Parathyroid adenoma (tissue), 2 donors: Measurements from ENCODE around the gene C3orf18.
A peak's percentile ranks its signal among the peaks of the same experiment; 100 is the strongest.

Source experiments
- H2AFZ ChIP-seq: fragments of 300-600 bp; sonication (generic); one replicate; pipeline ENCODE4 v1.7.0; 2017; ENCODE audit warnings: antibody characterized with exemption, mild to moderate bottlenecking
- H3K27ac ChIP-seq: fragments of 300-600 bp; sonication (generic); one replicate; pipeline ENCODE4 v1.7.0; 2017
- H3K27me3 ChIP-seq: fragments of 300-600 bp; sonication (generic); one replicate; pipeline ENCODE4 v1.7.0; 2017; ENCODE audit warnings: low read length; ENCODE audit not compliant: control insufficient read depth, insufficient read depth
- H3K36me3 ChIP-seq: fragments of 300-600 bp; sonication (generic); one replicate; pipeline ENCODE4 v1.7.0; 2017; ENCODE audit warnings: low read length; ENCODE audit not compliant: control insufficient read depth, insufficient read depth
- H3K4me1 ChIP-seq: fragments of 300-600 bp; sonication (generic); one replicate; pipeline ENCODE4 v1.7.0; 2017; ENCODE audit warnings: control low read depth
- H3K4me2 ChIP-seq: fragments of 300-600 bp; sonication (generic); one replicate; pipeline ENCODE4 v1.7.0; 2017; ENCODE audit warnings: low read length
- H3K4me3 ChIP-seq: fragments of 300-600 bp; sonication (generic); one replicate; pipeline ENCODE4 v1.7.0; 2017; ENCODE audit warnings: low read depth, low read length
- H3K79me2 ChIP-seq: fragments of 300-600 bp; sonication (generic); one replicate; pipeline ENCODE4 v1.7.0; 2017; ENCODE audit warnings: control low read depth
- H3K9ac ChIP-seq: fragments of 300-600 bp; sonication (generic); one replicate; pipeline ENCODE4 v1.7.0; 2017; ENCODE audit warnings: mild to moderate bottlenecking
- H3K9me3 ChIP-seq: fragments of 300-600 bp; sonication (generic); one replicate; pipeline ENCODE4 v1.7.0; 2017; ENCODE audit warnings: low read length; ENCODE audit not compliant: control insufficient read depth
- TF ChIP-seq, protein P1 (sequence below): fragments of 300-600 bp; sonication (generic); IDR thresholded peaks from one replicate; pipeline ENCODE4 v1.7.0; 2017; ENCODE audit warnings: antibody characterized with exemption, mild to moderate bottlenecking
- donor health status: primary hyperparathyroidism.

The C3orf18 gene

DNA sequence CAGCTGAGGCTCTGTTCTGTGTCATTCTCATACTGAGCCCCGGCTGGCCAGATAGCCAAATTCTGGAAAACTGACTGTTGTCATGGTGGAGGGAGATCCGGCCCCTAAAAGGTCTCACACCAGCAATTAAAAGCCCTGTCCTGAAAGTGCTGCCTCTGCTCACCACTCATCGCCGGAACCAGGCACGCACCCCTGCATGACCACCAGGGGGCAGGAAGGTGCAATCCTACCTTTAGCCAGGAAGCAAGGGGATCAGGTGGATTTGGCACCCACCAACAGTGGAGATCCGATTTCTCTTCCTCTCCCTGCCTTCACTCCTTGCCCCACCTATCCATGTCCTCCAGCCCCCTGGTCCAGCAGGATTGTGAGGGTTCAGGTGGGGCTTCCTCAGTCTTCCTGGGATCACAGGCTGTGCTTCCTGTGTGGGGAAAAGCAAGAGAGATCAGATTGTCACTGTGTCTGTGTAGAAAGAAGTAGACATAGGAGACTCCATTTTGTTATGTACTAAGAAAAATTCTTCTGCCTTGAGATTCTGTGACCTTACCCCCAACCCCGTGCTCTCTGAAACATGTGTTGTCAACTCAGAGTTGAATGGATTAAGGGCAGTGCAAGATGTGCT, 48.0 kb downstream of the C3orf18 start:
- Histone ChIP-seq H3K27ac (no peak overlapping the region), H3K4me3 (no peak overlapping the region), H3K27me3 (no peaks in the 10 kb centered on the region), H3K4me1 (no peaks in the 10 kb centered on the region), H3K36me3 (no peaks in the 10 kb centered on the region), H3K9ac (no peak overlapping the region), H3K9me3 (no peaks in the 10 kb centered on the region), H3K4me2 (no peak overlapping the region), H2AFZ (no peak overlapping the region), H3K79me2 (no peaks in the 10 kb centered on the region)
- TF ChIP-seq, protein P1, sequence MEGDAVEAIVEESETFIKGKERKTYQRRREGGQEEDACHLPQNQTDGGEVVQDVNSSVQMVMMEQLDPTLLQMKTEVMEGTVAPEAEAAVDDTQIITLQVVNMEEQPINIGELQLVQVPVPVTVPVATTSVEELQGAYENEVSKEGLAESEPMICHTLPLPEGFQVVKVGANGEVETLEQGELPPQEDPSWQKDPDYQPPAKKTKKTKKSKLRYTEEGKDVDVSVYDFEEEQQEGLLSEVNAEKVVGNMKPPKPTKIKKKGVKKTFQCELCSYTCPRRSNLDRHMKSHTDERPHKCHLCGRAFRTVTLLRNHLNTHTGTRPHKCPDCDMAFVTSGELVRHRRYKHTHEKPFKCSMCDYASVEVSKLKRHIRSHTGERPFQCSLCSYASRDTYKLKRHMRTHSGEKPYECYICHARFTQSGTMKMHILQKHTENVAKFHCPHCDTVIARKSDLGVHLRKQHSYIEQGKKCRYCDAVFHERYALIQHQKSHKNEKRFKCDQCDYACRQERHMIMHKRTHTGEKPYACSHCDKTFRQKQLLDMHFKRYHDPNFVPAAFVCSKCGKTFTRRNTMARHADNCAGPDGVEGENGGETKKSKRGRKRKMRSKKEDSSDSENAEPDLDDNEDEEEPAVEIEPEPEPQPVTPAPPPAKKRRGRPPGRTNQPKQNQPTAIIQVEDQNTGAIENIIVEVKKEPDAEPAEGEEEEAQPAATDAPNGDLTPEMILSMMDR: peak; percentile 95

DNA sequence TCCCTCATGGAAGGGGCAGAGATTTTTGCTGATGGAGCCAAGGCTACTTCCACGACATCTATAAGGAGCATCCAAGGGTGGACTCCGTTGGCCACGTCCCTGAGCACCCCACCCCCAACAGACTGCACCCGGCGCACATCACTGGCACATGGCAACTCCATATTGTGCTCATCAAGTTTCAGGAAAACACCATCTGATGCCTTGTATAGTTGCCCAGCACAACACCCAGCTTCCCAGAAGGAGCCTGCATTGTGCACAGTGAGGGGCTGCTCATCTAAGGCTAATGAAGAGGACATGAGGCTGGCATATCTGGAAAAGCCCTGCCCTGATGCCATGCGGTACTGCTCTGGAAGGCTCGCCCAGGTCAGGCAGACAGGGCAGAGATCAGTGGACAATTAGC, 49.1 kb downstream of the C3orf18 start:
- Histone ChIP-seq H3K9ac (no peak overlapping the region), H3K27ac (no peak overlapping the region), H3K79me2 (no peaks in the 10 kb centered on the region), H3K27me3 (no peaks in the 10 kb centered on the region), H2AFZ (no peak overlapping the region), H3K4me3 (no peak overlapping the region), H3K36me3 (no peaks in the 10 kb centered on the region), H3K9me3 (no peaks in the 10 kb centered on the region), H3K4me1 (no peaks in the 10 kb centered on the region), H3K4me2 (no peak overlapping the region)
- TF ChIP-seq, protein P1: no peak

DNA sequence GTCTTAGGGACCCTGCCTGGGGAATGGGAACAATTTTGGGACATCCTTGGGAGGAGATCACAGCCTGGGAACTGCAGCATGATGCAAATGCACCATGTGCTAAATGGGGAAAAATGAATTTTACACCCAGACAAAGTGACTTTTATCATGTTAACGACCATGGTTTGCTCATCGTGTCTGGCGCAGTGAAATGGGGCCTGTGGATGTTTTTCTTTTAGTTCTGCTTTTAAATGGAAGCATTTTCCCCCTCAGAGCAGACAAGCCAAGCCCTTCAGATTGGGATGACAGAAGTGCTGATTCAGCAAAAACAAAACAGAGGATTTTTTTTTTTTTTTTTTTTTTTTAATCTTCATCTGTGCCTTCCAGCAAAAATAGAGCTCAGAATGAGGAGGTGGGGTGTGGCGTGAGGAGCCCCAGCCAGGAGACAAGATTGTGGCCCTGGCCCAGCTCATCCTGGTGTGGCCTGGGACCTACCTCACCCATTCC, 49.8 kb downstream of the C3orf18 start:
- Histone ChIP-seq H3K9ac (no peak overlapping the region), H3K27me3 (no peaks in the 10 kb centered on the region), H3K27ac (no peak overlapping the region), H3K4me3 (no peak overlapping the region), H2AFZ (no peak overlapping the region), H3K4me1 (no peaks in the 10 kb centered on the region), H3K79me2 (no peaks in the 10 kb centered on the region), H3K9me3 (no peaks in the 10 kb centered on the region), H3K4me2 (no peak overlapping the region), H3K36me3 (no peaks in the 10 kb centered on the region)
- TF ChIP-seq, protein P1: no peak

DNA sequence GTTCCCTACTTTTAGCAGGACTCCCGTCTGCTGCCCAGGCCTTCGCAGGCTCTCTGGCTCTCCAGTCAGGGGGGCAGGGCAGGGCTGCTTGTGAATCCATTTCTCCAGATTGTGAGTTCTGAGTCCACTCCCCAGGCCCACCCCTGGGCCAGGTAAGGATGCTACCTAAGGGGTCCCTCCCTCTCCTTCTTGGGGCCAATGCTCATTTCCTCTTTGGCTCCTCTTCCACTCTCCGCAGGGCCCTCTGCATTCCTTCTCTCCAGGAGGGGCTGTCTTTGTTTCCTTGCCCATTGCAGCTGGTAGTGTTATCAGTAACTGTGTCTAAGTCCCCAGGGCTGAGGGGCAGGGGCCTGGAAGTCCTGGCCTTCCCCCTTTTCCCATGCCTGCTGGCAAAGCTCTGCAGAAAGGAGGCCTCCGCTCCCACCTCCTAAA, 51.1 kb downstream of the C3orf18 start:
- TF ChIP-seq, protein P1: no peak
- no peak overlapping the region for H3K27ac ChIP-seq
- H3K4me3 ChIP-seq: no peak overlapping the region
- H3K36me3 ChIP-seq: no peaks in the 10 kb centered on the region
- H3K4me1 ChIP-seq: no peaks in the 10 kb centered on the region
- H3K79me2 ChIP-seq: no peaks in the 10 kb centered on the region
- H3K9me3 ChIP-seq: no peaks in the 10 kb centered on the region
- no peaks in the 10 kb centered on the region for H3K27me3 ChIP-seq
- no peak overlapping the region for H3K4me2 ChIP-seq
- no peak overlapping the region for H3K9ac ChIP-seq
- no peak overlapping the region for H2AFZ ChIP-seq
